Kidney (tissue), 14 donors: ENCODE measurements around the gene TRIML2. TPM values are rescaled to one million over a fixed set of nuclear protein-coding genes. Genes with fewer than 3 reads are reported as not detected.

Experiments
- DNase-seq, 5 donors: peaks; one replicate each; pipeline ENCODE4 v3.0.0-alpha.2; 2013 to 2020
- FAIRE-seq: peaks from 2 replicates; lab custom pipeline; 2012; peaks lifted over from hg19 to GRCh38; lab: Jason Lieb, UNC
- H3K27ac ChIP-seq, 2 donors: one replicate each; pipeline ENCODE4 v1.7.0; 2013; ENCODE audit warnings: low read depth in 2 of 2, low read length in 2 of 2, inconsistent platforms in 1 of 2
- H3K27me3 ChIP-seq: one replicate; pipeline ENCODE4 v1.7.1; 2013; ENCODE audit warnings: low read length, inconsistent platforms; ENCODE audit not compliant: control insufficient read depth, insufficient read depth
- H3K36me3 ChIP-seq, 3 donors: one replicate each; pipeline versions ENCODE4 v1.7.0 to v1.7.1; 2013; ENCODE audit warnings: low read length in 3 of 3, control low read depth in 1 of 3, inconsistent platforms in 1 of 3; ENCODE audit not compliant: insufficient read depth in 3 of 3, control insufficient read depth in 2 of 3
- H3K4me1 ChIP-seq, 3 donors: one replicate each; pipeline versions ENCODE4 v1.7.0 to v1.7.1; 2013; ENCODE audit warnings: low read length in 3 of 3, inconsistent platforms in 1 of 3, low read depth in 1 of 3; ENCODE audit not compliant: control insufficient read depth in 2 of 3, insufficient read depth in 2 of 3
- H3K4me3 ChIP-seq, 3 donors: one replicate each; pipeline versions ENCODE4 v1.7.0 to v1.8.1; 2013; ENCODE audit warnings: low read length in 3 of 3, control low read depth in 1 of 3, inconsistent platforms in 1 of 3
- H3K9ac ChIP-seq, 3 donors: one replicate each; pipeline versions ENCODE4 v1.7.0 to v1.7.1; 2013; ENCODE audit warnings: low read length in 3 of 3, control low read depth in 1 of 3, inconsistent platforms in 1 of 3
- H3K9me3 ChIP-seq, 3 donors: one replicate each; pipeline versions ENCODE4 v1.7.0 to v1.7.1; 2013; ENCODE audit warnings: low read length in 3 of 3, control low read depth in 1 of 3, inconsistent platforms in 1 of 3; ENCODE audit not compliant: control insufficient read depth in 2 of 3, insufficient read depth in 1 of 3
- intact Hi-C: fragments of 100-400 bp; cut with DNase I; formaldehyde crosslinking; loops from one replicate; pipeline ENCODE4 v1.11.1; 2022
- polyA plus RNA-seq: library from polyadenylated mRNA; stranded (reverse); fragments of 350-450 nt; fragmentation: Illumina TruSeq; extraction: RNeasy Lipid Tissue Mini Kit (QIAGEN cat#74804); gene quantifications from one replicate; pipeline ENCODE4 v1.2.3, GENCODE V29; 2014; ENCODE audit warnings: low read depth, low replicate concordance; ENCODE audit not compliant: insufficient read depth
- total RNA-seq: library from RNA; stranded (reverse); fragmentation: NEBNext Ultra II Directional; extraction: Animal tissue kit (Norgen Biotek cat#: 25700); gene quantifications from one replicate; pipeline ENCODE4 v1.2.1, GENCODE V29; 2021
- TF ChIP-seq, protein P1 (sequence below): IDR thresholded peaks from 3 replicates; pipeline ENCODE4 v1.5.1; 2012; ENCODE audit warnings: mild to moderate bottlenecking, moderate library complexity, borderline replicate concordance; ENCODE audit not compliant: insufficient read depth; ENCODE audit errors: extremely low read depth
- donor health status: control.
- donor health status: control.
- donor health status: control.
- donor health status: control.
- donor health status: control.
- donor health status: DM: yes; HTN: yes; CAD: no.
- donor health status: Normal renal cell carcinoma (clear cell type).

TRIML2 gene
- total and polyA plus RNA-seq, 2 donors from 2014 or later = not detected

DNA sequence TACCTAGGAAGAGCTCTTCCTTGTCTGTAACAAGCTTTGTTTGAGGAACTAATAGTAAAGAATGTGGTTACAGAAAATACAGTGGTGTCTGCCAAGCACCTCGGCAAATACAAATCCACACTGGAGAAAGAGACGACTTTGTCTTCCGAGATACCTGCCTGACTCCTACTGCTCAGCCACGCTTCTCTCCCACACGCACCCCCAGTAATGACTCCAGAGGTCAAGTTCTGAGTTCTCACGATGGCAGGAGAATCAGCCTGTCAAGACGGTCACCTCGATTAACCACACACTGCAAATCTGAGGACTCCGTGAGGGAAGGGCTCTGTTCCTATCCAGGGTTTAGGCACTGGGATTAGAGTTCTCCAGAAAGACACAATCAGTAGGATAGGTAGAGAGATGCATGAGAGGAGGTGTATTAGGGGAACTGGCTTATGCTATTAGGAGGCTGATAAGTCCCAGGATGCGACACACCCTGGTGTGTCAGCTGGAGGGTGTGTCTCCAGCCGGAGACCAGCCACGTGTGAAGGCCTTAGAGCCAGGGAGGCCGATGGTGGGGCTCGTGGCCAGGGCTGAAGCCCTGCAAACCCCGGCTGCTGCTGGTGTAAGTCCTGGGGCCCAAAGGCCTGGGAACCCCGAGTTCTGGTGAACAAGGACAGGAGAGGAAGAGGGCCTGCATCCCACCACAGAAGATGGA lies 8.4 kb upstream of the TRIML2 start:
- Histone ChIP-seq H3K9me3 (no peaks in the 10 kb centered on the region), H3K27me3 (no peaks in the 10 kb centered on the region), H3K4me1 (no peaks in the 10 kb centered on the region), H3K9ac (no peak overlapping the region), H3K27ac (no peak overlapping the region), H3K36me3 (no peaks in the 10 kb centered on the region), H3K4me3 (no peak overlapping the region)
- FAIRE-seq = no peak
- DNase-seq = no peak
- TF ChIP-seq, protein P1, sequence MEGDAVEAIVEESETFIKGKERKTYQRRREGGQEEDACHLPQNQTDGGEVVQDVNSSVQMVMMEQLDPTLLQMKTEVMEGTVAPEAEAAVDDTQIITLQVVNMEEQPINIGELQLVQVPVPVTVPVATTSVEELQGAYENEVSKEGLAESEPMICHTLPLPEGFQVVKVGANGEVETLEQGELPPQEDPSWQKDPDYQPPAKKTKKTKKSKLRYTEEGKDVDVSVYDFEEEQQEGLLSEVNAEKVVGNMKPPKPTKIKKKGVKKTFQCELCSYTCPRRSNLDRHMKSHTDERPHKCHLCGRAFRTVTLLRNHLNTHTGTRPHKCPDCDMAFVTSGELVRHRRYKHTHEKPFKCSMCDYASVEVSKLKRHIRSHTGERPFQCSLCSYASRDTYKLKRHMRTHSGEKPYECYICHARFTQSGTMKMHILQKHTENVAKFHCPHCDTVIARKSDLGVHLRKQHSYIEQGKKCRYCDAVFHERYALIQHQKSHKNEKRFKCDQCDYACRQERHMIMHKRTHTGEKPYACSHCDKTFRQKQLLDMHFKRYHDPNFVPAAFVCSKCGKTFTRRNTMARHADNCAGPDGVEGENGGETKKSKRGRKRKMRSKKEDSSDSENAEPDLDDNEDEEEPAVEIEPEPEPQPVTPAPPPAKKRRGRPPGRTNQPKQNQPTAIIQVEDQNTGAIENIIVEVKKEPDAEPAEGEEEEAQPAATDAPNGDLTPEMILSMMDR = no peak
- intact Hi-C loops = no loop called here

DNA sequence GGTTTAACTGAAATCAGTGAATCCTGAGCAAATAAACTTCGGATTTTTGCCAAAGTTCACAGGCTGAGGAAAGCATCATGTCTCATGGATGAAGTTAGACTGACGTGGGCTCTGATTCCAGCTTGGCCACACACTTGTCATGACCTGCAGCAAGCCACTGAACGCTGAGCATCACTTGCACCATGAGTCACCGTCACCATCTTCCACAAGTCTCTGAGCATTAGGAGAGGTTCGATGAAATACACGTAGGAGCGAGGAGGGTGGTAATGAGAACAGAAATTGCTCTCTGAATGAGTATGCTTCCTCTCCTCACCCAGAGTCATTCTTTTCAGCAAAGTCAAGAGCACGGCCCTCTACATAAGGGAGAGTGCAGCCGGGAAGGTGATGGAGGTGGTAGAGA lies 3.8 kb upstream of the TRIML2 start:
- H3K4me3 ChIP-seq = no peak overlapping the region
- no peak overlapping the region for H3K27ac ChIP-seq
- no peak for DNase-seq
- no peaks in the 10 kb centered on the region for H3K4me1 ChIP-seq
- intact Hi-C loops = no loop called here
- no peak overlapping the region for H3K9ac ChIP-seq
- H3K36me3 ChIP-seq = no peaks in the 10 kb centered on the region
- no peak for FAIRE-seq
- no peaks in the 10 kb centered on the region for H3K27me3 ChIP-seq
- TF ChIP-seq, protein P1 = no peak
- H3K9me3 ChIP-seq = no peaks in the 10 kb centered on the region

DNA sequence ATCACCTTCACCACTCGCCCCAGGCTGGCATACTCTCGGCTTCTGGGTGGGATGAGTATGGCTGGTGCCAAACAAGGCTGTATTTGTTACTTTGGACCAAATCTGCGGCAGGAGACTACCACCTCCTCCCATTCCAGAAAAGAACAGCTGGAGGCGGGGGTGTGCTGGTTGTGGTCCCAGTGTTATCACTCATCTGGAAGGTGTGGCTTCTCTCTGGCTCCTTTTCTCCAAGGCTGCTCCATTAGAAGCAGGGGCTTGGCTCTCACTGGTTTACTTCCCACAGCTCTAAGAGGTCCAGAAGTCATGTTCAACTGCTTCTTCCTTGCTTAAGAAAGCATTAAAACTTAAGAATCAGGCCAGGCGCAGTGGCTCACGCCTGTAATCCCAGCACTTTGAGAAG lies 2.6 kb upstream of the TRIML2 start:
- DNase-seq (no peak), FAIRE-seq (no peak)
- Histone ChIP-seq H3K27ac (no peak overlapping the region), H3K4me3 (no peak overlapping the region), H3K9me3 (no peaks in the 10 kb centered on the region), H3K9ac (no peak overlapping the region), H3K4me1 (no peaks in the 10 kb centered on the region), H3K27me3 (no peaks in the 10 kb centered on the region), H3K36me3 (no peaks in the 10 kb centered on the region)
- intact Hi-C loops = no loop called here
- TF ChIP-seq, protein P1 = no peak
